Breast epithelium (tissue), 4 donors: ENCODE results near the gene BICC1. TPM values are rescaled to one million over a fixed set of nuclear protein-coding genes. Genes with fewer than 3 reads are reported as not detected.
A peak's percentile ranks its signal among the peaks of the same experiment; 100 is the strongest.

ENCODE experiments used
- DNase-seq, 2 donors: peaks; one replicate each; pipeline ENCODE4 v3.0.0-alpha.2; 2019; ENCODE audit warnings: low spot score in 2 of 2
- H3K27ac ChIP-seq, 2 donors: fragments of 200-600 bp; sonication (generic) in 1 of 2; one replicate each; pipeline ENCODE4 v1.5.1; 2016 to 2019; ENCODE audit warnings: mild to moderate bottlenecking in 1 of 2
- H3K27me3 ChIP-seq, 2 donors: fragments of 200-600 bp; sonication (generic) in 1 of 2; one replicate each; pipeline versions ENCODE4 v1.5.1 to v1.6.0; 2017 to 2019; ENCODE audit warnings: control low read depth in 1 of 2, mild to moderate bottlenecking in 1 of 2
- H3K36me3 ChIP-seq: fragments of 200-600 bp; one replicate; pipeline ENCODE4 v1.5.1; 2019
- H3K4me1 ChIP-seq, 2 donors: fragments of 200-600 bp; sonication (generic); one replicate each; pipeline ENCODE4 v1.5.1; 2016 to 2019; ENCODE audit warnings: control low read depth in 1 of 2
- H3K4me3 ChIP-seq, 3 donors: fragments of 200-600 bp; sonication (generic); 1 replicate in 2 of 3; 2 replicates in 1 of 3; pipeline ENCODE4 v1.5.1; 2016 to 2019; ENCODE audit warnings: mild to moderate bottlenecking in 3 of 3, moderate library complexity in 2 of 3
- H3K9me3 ChIP-seq, 2 donors: fragments of 200-600 bp; sonication (generic) in 1 of 2; one replicate each; pipeline ENCODE4 v1.5.1; 2016 to 2019; ENCODE audit warnings: control low read depth in 1 of 2
- CTCF ChIP-seq, 3 donors: fragments of 450-650 bp; IDR thresholded peaks; one replicate each; pipeline ENCODE4 v1.5.1; 2016 to 2017; ENCODE audit warnings: antibody characterized with exemption in 3 of 3, mild to moderate bottlenecking in 3 of 3, moderate library complexity in 3 of 3
- POLR2A ChIP-seq: fragments of 450-650 bp; IDR thresholded peaks from one replicate; pipeline ENCODE4 v1.6.1; 2016; ENCODE audit warnings: antibody characterized with exemption, mild to moderate bottlenecking, moderate library complexity
- POLR2AphosphoS5 ChIP-seq, 3 donors: sonication (generic); formaldehyde crosslinking; IDR thresholded peaks; one replicate each; pipeline ENCODE4 v1.6.1; 2017; ENCODE audit warnings: antibody characterized with exemption in 3 of 3
- intact Hi-C: fragments of 100-400 bp; cut with DNase I; formaldehyde crosslinking; loops from one replicate; pipeline ENCODE4 v1.15.1; 2023; ENCODE audit warnings: low total_unique reads
- total RNA-seq, 3 donors: library from RNA; depleted of rRNA; stranded (reverse); fragments of >200 nt; gene quantifications; one replicate each; pipeline ENCODE4 v1.1.0, GENCODE V29; 2016

BICC1 gene
- total RNA-seq, 3 donors from 2014 or later, result 24.3 to 35.5 (median 26.2) TPM

DNA sequence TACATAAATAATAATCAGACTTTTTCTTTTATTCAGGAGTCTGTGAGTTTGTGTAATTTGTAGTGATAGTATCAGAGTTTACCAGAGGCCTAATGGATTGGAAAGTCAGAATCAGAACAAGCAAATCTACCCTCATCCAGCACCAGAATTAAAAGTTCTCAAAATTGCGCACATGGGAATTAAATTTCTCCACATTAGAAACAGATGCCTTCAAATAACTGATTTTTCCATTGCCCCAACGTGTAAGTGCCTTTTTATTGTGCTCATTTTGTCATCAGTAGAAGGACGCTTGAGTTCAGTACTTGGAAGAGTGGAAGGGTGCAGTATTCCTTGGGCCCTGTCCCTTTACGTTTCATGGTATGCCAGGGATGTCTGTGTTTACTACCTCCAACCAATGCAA, 32.8 kb downstream of the BICC1 start:
- Histone ChIP-seq H3K4me1 (no peaks in the 10 kb centered on the region), H3K36me3 (no peaks in the 10 kb centered on the region), H3K27me3 (no peaks in the 10 kb centered on the region), H3K27ac (peak overlapping the region; percentile 41 to 47), H3K9me3 (no peaks in the 10 kb centered on the region), H3K4me3 (no peak overlapping the region)
- DNase-seq, result no peak
- intact Hi-C loops, result no loop called here
- no peak for TF ChIP-seq CTCF (IDR thresholded peaks at IDR 0.05)
- no peak for TF ChIP-seq POLR2AphosphoS5 (IDR thresholded peaks at IDR 0.05)
- TF ChIP-seq POLR2A, result no peak

DNA sequence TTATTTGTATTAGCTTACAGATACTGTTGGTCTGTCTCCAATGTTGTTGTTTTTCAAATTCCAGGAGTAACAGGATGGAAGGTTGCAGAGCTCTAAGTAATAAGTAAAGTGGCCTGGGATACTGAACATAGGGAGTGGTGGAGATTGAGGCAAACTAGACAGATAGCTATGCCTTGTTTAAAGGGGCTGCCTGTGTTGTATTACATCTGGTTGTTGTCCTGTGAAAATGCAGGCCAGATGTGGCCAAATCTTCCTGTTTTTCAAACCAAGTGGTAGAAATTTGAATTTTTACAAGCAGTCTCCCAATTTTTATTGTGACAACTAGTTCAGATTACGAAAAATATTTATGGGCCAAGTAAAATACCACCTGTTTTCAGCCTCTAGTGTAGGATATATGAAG, 33.5 kb downstream of the BICC1 start:
- intact Hi-C loops, result no loop called here
- TF ChIP-seq POLR2A, result no peak
- no peak for TF ChIP-seq CTCF (IDR thresholded peaks at IDR 0.05)
- no peak for TF ChIP-seq POLR2AphosphoS5 (IDR thresholded peaks at IDR 0.05)
- no peaks in the 10 kb centered on the region for H3K9me3 ChIP-seq
- H3K27ac ChIP-seq, result peak overlapping the region; percentile 41 to 47
- no peaks in the 10 kb centered on the region for H3K36me3 ChIP-seq
- no peaks in the 10 kb centered on the region for H3K4me1 ChIP-seq
- no peak for DNase-seq
- no peak overlapping the region for H3K4me3 ChIP-seq
- no peaks in the 10 kb centered on the region for H3K27me3 ChIP-seq

DNA sequence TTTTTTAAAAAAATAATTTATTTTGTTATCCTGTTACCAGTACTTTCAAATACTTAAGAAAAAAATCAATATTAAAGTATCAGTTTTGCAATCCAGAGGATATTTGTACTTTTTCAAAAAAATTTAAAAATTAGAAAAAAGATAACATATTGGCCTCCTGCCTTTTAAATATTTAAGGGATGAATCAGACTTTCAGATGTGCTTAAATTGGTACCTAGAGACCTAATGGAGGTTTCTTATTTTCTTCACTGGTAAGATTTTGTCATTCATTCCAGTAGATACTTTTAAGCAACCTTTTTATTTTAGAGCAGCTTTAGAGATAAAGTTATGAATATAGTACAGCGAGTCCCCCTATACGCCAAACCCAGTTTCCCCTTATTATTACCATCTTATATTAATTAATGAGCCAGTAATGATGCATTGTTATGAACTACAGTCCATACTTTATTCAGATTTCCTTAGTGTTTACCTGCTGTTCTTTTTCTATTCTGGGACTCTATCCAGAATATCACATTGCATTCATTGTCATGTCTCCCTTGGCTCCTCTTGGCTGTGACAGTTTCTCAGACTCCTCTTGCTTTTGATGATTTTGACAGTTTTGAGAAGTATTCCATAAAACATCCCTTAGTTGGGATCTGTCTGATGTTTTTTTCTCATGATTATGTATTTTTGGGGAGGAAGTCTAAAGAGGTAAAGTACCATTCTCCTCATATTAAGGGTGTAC, 34.2 kb downstream of the BICC1 start:
- Histone ChIP-seq H3K9me3 (no peaks in the 10 kb centered on the region), H3K27me3 (no peaks in the 10 kb centered on the region), H3K36me3 (no peaks in the 10 kb centered on the region), H3K4me1 (no peaks in the 10 kb centered on the region), H3K27ac (no peak overlapping the region), H3K4me3 (no peak overlapping the region)
- intact Hi-C loops, result no loop called here
- DNase-seq, result no peak
- TF ChIP-seq CTCF (IDR thresholded peaks at IDR 0.05), result no peak
- no peak for TF ChIP-seq POLR2A
- no peak for TF ChIP-seq POLR2AphosphoS5 (IDR thresholded peaks at IDR 0.05)

- H3K27me3 ChIP-seq, result no peaks in the 10 kb centered on the region
- H3K27ac ChIP-seq, result no peak overlapping the region
- no peaks in the 10 kb centered on the region for H3K9me3 ChIP-seq
- H3K4me1 ChIP-seq, result no peaks in the 10 kb centered on the region
- no peaks in the 10 kb centered on the region for H3K36me3 ChIP-seq
- no peak for TF ChIP-seq POLR2A
- no peak for TF ChIP-seq CTCF (IDR thresholded peaks at IDR 0.05)
- no peak for TF ChIP-seq POLR2AphosphoS5 (IDR thresholded peaks at IDR 0.05)
- DNase-seq, result no peak
- intact Hi-C loops, result no loop called here
- no peak overlapping the region for H3K4me3 ChIP-seq
Measured at GRCh38 chr10:58547963-58548362, 35.3 kb downstream of the BICC1 start.

- Histone ChIP-seq H3K4me1 (no peaks in the 10 kb centered on the region), H3K4me3 (no peak overlapping the region), H3K36me3 (no peaks in the 10 kb centered on the region), H3K27ac (no peak overlapping the region), H3K27me3 (no peaks in the 10 kb centered on the region), H3K9me3 (peaks cover 12 to 18% of the 10 kb centered on the region in 2 donors)
- TF ChIP-seq POLR2AphosphoS5 (IDR thresholded peaks at IDR 0.05), result no peak
- no peak for TF ChIP-seq POLR2A
- TF ChIP-seq CTCF (IDR thresholded peaks at IDR 0.05), result no peak
- no peak for DNase-seq
- intact Hi-C loops, result no loop called here
Measured at GRCh38 chr10:58554316-58554715, 41.6 kb downstream of the BICC1 start.
